ENCODE results near the gene SMYD3. TPM values are rescaled to one million over a fixed set of nuclear protein-coding genes. Genes with fewer than 3 reads are reported as not detected.

SMYD3 gene
- total RNA-seq, 2 experiments from 2014 or later, result 17.1 TPM

DNA sequence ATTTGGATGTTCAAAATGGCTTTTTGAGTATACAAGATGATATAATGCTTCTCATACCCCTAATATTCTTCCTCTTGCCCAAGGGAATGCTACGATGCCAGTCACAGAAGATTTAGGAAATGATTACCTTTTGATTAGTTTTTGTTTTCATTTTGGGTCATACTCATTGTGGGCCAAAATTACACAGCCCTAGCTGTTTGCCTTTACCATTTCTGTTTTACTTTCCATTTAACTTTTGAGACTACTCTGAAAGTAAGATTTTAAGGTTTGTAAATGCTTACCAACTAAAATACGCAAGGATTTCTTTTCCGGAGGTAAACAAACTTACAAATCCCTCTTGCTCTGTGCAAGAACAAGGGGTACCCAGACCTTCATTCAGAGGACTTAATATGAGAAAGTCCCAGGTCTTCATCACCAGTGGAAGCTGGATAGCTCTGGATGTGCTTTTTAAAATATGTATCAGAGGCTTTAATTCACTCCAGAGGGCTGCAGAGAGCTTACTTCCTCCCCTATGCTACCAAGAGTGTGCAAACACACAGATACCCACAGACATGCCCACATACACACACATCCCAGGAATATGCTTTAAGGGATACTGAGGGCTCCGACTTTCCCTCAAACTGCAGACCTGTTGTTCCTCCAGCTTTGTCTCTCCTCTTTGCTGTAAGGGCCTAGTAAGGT is 631.4 kb downstream of the SMYD3 start:
- H3K4me1 Mint-ChIP-seq, result no peaks in the 10 kb centered on the region
- H3K4me3 Mint-ChIP-seq, result no peak overlapping the region
- ChIA-PET CTCF (interaction anchor here (0.6 to 1.5 kb wide), 2 partner anchors 15 to 68 kb away, joined by 3 read pairs; no protein-coding TSS in a partner anchor), POLR2A (interaction anchor here (0.7 kb wide), 1 partner anchor 10 kb away, joined by 3 read pairs; no protein-coding TSS in a partner anchor)
- no peaks in the 10 kb centered on the region for H3K36me3 Mint-ChIP-seq (ENCODE audit: low read depth)
- H3K27ac Mint-ChIP-seq, result no peak overlapping the region
- no peaks in the 10 kb centered on the region for H3K27me3 Mint-ChIP-seq
- no peaks in the 10 kb centered on the region for H3K9me3 Mint-ChIP-seq
- DNase-seq, result no peak

DNA sequence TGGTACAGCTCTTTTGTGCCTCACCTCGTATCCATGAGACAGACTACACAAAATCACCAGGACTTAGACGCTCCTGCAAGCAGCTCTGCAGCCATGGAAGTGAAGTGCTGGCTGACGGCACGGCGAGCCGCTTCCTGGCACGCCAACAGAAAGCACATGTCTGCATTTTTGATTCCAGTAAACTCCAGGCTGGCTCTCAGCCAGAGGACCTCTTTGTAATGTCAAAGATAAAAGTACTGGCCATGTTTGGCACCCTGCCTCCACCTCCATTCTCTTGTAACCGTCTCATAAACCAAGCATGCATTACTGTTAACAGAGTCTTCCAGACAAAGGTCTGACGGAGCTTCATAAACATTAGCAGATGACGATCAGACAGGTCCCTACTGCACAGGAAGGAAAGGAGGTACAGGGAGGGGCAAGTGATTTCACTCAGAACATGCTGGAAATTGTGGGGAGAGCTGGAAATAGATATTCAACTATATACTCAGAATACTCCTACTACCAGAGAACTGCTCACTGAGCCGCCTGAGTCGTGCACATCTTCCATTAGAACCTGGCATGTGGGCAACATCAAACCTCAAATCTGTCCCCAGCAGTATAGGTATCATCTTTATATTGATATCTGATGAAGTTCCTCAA is 632.0 kb downstream of the SMYD3 start:
- no peak overlapping the region for H3K4me3 Mint-ChIP-seq
- DNase-seq, result no peak
- no peak overlapping the region for H3K27ac Mint-ChIP-seq
- no peaks in the 10 kb centered on the region for H3K9me3 Mint-ChIP-seq
- no peaks in the 10 kb centered on the region for H3K36me3 Mint-ChIP-seq (ENCODE audit: low read depth)
- H3K4me1 Mint-ChIP-seq, result no peaks in the 10 kb centered on the region
- ChIA-PET POLR2A (no interaction called here), CTCF (interaction anchor here (1.5 kb wide), 1 partner anchor 14 kb away, joined by 3 read pairs; no protein-coding TSS in a partner anchor)
- no peaks in the 10 kb centered on the region for H3K27me3 Mint-ChIP-seq

DNA sequence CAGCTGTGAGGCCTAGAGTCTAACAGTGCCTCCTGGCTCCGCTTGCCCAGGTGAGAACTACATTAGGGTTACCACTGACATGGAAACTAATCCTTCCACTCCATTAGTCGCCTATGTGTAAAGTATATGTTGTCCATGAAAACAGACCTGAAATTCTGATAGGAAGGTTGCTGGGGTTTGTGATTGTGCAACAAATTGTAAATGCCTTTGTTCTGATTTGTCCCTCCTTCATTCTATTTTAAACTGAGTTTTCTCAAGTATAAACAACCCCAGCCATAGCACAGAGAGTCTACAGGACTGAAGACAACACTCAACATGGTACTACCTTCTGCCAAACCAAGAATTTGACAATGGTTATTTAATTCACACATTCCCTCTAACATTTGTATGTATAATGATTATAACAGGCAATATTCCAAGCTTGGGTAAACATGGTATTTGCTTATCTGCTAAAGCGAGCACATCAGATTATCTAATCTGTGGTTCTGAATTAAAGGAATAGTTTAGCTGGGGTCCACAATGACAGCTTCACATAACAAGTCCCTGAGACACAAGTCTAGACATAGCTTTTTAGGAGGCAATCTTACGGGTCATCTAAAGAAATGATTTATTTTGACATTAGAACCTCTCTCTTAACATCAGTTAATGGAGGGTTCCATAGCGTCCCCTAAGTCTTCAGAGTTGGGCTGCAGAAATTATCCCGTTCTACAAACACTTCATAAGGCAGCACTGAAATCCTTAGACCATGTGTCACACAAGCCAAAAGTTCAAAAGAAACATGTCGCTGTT is 633.0 kb downstream of the SMYD3 start:
- no peak overlapping the region for H3K4me3 Mint-ChIP-seq
- no peaks in the 10 kb centered on the region for H3K9me3 Mint-ChIP-seq
- no peaks in the 10 kb centered on the region for H3K27me3 Mint-ChIP-seq
- no peaks in the 10 kb centered on the region for H3K36me3 Mint-ChIP-seq (ENCODE audit: low read depth)
- no peaks in the 10 kb centered on the region for H3K4me1 Mint-ChIP-seq
- CTCF ChIA-PET, result no interaction called here
- DNase-seq, result no peak
- H3K27ac Mint-ChIP-seq, result no peak overlapping the region
- POLR2A ChIA-PET, result no interaction called here

DNA sequence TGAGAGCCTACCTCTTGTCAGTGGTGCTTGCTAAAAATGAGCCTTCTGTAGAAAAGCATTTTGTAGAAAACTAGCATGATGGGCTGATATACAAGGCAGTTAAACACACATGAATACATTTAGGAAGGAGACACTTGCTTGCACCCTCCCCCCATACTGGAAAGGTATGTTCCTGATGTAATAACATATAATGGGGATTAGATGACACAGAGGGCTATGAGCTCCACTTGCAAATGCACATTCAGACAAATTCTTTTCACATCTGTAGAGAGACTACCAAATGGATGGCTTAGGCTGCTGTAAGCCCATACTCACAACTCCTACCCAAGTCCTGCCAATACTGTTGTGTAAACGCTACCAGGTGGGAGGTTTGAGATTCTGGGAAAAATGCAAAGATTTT is 634.0 kb downstream of the SMYD3 start:
- POLR2A ChIA-PET, result no interaction called here
- Mint-ChIP-seq H3K36me3 (ENCODE audit: low read depth) (no peaks in the 10 kb centered on the region), H3K27me3 (no peaks in the 10 kb centered on the region), H3K4me3 (no peak overlapping the region), H3K4me1 (no peaks in the 10 kb centered on the region), H3K27ac (no peak overlapping the region), H3K9me3 (no peaks in the 10 kb centered on the region)
- CTCF ChIA-PET, result no interaction called here
- no peak for DNase-seq

DNA sequence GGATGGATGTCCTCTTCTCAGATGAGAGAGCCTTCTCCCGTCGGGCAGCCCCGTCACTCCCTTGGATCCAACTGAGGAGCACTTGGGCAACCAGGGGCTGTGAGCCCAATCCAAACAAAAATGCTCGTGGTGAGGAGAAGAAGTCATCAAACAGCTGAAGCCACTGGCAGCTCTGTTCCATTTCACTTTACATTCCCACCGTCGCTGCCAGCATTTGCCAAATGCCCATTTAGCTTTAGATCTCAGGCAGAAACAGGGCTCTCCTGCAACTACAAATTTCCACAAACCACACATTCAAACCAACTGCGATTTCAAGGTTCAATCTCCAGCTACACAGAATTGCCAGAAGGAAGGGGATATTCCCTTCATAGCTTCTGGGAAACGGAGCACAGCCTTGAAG is 634.6 kb downstream of the SMYD3 start:
- Mint-ChIP-seq H3K4me3 (no peak overlapping the region), H3K9me3 (no peaks in the 10 kb centered on the region), H3K36me3 (ENCODE audit: low read depth) (no peaks in the 10 kb centered on the region), H3K27ac (no peak overlapping the region), H3K4me1 (no peaks in the 10 kb centered on the region), H3K27me3 (no peaks in the 10 kb centered on the region)
- no peak for DNase-seq
- ChIA-PET POLR2A (no interaction called here), CTCF (no interaction called here)

DNA sequence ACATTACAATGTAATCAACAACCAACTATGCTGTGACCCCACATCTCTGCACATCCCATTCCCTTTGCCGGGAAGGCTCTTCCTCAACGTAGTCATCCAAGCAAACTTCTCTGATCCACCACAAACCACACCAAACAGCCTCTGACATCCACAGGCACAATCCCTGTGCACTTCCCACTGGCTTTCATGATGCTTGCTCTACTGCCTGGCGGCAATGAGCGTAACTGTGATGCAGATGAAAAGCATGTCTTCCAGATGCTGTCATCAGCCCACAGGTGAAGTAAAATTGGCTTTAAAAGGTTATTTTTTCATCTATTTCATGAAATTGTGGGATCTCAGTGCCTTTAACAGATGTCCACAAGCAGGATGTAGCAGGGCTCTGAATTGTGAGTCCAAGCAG is 635.2 kb downstream of the SMYD3 start:
- no peaks in the 10 kb centered on the region for H3K27me3 Mint-ChIP-seq
- no peak overlapping the region for H3K27ac Mint-ChIP-seq
- CTCF ChIA-PET, result no interaction called here
- no peaks in the 10 kb centered on the region for H3K36me3 Mint-ChIP-seq (ENCODE audit: low read depth)
- POLR2A ChIA-PET, result no interaction called here
- no peak overlapping the region for H3K4me3 Mint-ChIP-seq
- no peaks in the 10 kb centered on the region for H3K4me1 Mint-ChIP-seq
- DNase-seq, result no peak
- H3K9me3 Mint-ChIP-seq, result no peaks in the 10 kb centered on the region

DNA sequence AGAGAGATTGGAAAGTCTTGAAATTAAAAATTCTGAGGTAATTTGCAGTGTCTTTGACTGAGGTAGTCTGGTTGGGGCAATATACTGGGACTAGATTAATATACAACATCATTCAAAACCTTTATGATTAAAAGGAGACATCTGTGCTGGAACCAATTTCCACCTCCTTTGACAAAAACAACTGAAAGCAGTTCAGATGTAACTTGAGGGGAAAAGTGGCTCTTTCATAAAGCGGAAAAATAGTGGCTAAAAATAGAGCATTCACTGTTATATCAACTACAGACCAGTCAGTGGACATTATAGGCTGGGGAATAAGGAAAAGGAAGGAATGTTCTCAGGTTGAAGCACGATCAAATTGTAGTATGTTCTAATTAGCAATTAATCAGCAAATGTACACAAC is 635.9 kb downstream of the SMYD3 start:
- Mint-ChIP-seq H3K4me3 (no peak overlapping the region), H3K4me1 (no peaks in the 10 kb centered on the region), H3K36me3 (ENCODE audit: low read depth) (no peaks in the 10 kb centered on the region), H3K27ac (no peak overlapping the region), H3K9me3 (no peaks in the 10 kb centered on the region), H3K27me3 (no peaks in the 10 kb centered on the region)
- ChIA-PET CTCF (no interaction called here), POLR2A (no interaction called here)
- no peak for DNase-seq

DNA sequence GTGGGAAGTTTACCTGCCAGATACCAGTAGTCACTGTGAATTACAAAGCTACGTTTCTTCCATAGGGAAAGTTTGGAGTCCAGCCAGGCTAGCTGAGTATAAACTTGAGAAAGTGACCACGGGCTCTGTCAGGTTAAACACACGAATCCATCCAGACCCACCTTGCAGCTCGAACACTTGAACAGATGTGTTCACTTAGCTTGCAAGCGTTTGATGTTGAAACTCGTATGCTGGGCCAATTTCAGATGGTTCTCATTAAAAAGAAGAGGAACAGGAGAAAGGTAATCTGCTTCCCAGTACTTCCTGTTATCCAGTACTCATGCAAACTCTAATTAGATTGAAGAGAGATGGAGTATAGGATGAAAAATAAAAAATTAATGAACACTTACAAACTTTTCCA is 636.4 kb downstream of the SMYD3 start:
- no peak for DNase-seq
- H3K36me3 Mint-ChIP-seq (ENCODE audit: low read depth), result no peaks in the 10 kb centered on the region
- H3K9me3 Mint-ChIP-seq, result no peaks in the 10 kb centered on the region
- no peak overlapping the region for H3K4me3 Mint-ChIP-seq
- ChIA-PET POLR2A (no interaction called here), CTCF (interaction anchor here (0.7 kb wide), 1 partner anchor 121 kb away, joined by 4 read pairs; no protein-coding TSS in a partner anchor)
- H3K27me3 Mint-ChIP-seq, result no peaks in the 10 kb centered on the region
- H3K27ac Mint-ChIP-seq, result no peak overlapping the region
- H3K4me1 Mint-ChIP-seq, result no peaks in the 10 kb centered on the region

DNA sequence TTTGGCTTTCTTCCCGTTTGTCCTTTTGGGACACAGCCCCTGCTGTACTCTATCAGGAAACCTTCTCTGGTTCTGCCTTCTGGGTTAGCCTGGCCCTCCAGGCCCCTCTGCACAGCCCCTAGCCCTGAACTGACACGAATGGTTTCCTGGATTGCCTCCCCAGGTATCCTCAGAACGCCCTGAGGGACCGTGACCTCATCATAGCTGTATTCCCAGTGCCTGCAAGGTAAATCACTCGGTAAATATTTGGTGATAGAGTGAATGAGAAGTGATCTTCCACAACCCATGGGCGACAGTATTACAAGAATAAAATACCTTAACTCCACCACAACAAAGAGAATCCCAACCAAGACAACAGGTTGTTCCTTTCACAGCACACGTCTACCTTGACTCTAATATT is 637.2 kb downstream of the SMYD3 start:
- DNase-seq, result no peak
- Mint-ChIP-seq H3K4me3 (no peak overlapping the region), H3K27ac (no peak overlapping the region), H3K9me3 (no peaks in the 10 kb centered on the region), H3K27me3 (no peaks in the 10 kb centered on the region), H3K4me1 (no peaks in the 10 kb centered on the region), H3K36me3 (ENCODE audit: low read depth) (no peaks in the 10 kb centered on the region)
- ChIA-PET POLR2A (no interaction called here), CTCF (no interaction called here)

DNA sequence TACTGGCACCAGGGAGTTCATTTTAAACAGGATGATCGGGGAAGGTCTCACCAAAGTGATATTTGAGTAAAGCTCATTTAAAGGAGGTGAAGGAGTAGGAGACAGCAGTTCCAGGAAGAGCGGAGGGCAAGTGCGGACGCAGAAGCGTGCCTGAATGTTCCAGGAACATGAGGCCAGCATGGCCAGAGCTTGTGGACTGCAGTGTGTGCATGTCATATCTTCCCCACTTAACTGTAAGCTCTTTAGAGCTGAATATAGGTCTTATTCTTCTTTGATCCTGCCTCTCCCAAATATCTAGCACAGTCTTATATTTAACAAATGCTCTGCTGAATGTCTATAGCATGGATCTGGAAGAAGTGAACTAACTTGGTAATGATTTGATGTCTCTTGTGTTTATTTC is 639.3 kb downstream of the SMYD3 start:
- no peak overlapping the region for H3K4me3 Mint-ChIP-seq
- H3K36me3 Mint-ChIP-seq (ENCODE audit: low read depth), result no peaks in the 10 kb centered on the region
- CTCF ChIA-PET, result no interaction called here
- no peaks in the 10 kb centered on the region for H3K9me3 Mint-ChIP-seq
- H3K27ac Mint-ChIP-seq, result no peak overlapping the region
- DNase-seq, result no peak
- no peaks in the 10 kb centered on the region for H3K4me1 Mint-ChIP-seq
- H3K27me3 Mint-ChIP-seq, result no peaks in the 10 kb centered on the region
- POLR2A ChIA-PET, result no interaction called here

DNA sequence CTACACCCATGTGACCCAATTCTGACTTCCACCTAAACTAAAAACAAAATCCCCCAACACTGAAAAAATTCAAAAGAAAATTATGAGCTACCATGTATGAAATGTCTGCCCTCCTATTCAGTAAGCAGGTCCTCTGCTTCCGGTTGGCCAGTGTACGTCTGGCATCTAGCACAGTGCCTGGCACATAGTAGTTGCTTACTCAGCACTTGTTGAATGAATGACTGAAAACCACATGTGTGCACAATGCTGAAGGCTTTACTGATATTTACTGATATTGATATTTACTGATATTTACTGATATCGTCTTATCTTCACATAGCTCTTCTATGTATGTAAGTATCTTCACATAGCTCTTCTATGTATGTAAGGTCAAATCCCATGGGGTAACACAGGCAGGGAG is 642.2 kb downstream of the SMYD3 start:
- ChIA-PET CTCF (no interaction called here), POLR2A (no interaction called here)
- no peak for DNase-seq
- H3K27ac Mint-ChIP-seq, result no peak overlapping the region
- no peaks in the 10 kb centered on the region for H3K36me3 Mint-ChIP-seq (ENCODE audit: low read depth)
- H3K4me3 Mint-ChIP-seq, result no peak overlapping the region
- no peaks in the 10 kb centered on the region for H3K4me1 Mint-ChIP-seq
- H3K27me3 Mint-ChIP-seq, result no peaks in the 10 kb centered on the region
- no peaks in the 10 kb centered on the region for H3K9me3 Mint-ChIP-seq

DNA sequence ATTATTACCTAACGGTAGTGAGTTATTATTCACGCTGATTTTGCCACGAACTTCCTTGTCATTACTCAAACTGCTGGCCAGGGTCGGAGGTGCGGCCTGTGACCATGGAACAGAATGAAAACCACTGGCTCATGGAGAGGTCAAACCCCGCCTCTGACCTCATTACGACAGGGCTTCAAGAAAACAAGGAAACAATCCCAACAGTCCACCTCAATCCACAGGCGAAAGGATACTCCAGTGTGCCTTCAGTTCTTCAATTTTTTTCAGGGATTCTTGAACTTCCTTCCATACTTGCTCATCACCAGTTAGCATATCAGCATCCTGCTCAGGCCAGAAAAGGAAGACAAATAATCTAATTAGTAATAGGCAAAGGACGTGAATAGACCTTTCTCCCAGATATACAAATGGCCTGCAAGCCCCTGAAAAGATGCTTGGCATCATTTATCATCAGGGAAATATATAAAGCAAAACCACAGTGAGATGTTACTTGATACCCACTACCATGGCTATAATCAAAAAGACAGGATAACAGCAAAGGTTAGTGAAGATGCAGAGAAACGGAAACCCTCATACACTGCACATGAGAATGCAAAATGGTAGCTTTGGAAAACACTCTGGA is 643.4 kb downstream of the SMYD3 start:
- ChIA-PET CTCF (no interaction called here), POLR2A (no interaction called here)
- DNase-seq, result no peak
- H3K4me1 Mint-ChIP-seq, result no peaks in the 10 kb centered on the region
- no peaks in the 10 kb centered on the region for H3K36me3 Mint-ChIP-seq (ENCODE audit: low read depth)
- no peaks in the 10 kb centered on the region for H3K27me3 Mint-ChIP-seq
- no peak overlapping the region for H3K4me3 Mint-ChIP-seq
- H3K9me3 Mint-ChIP-seq, result no peaks in the 10 kb centered on the region
- no peak overlapping the region for H3K27ac Mint-ChIP-seq

DNA sequence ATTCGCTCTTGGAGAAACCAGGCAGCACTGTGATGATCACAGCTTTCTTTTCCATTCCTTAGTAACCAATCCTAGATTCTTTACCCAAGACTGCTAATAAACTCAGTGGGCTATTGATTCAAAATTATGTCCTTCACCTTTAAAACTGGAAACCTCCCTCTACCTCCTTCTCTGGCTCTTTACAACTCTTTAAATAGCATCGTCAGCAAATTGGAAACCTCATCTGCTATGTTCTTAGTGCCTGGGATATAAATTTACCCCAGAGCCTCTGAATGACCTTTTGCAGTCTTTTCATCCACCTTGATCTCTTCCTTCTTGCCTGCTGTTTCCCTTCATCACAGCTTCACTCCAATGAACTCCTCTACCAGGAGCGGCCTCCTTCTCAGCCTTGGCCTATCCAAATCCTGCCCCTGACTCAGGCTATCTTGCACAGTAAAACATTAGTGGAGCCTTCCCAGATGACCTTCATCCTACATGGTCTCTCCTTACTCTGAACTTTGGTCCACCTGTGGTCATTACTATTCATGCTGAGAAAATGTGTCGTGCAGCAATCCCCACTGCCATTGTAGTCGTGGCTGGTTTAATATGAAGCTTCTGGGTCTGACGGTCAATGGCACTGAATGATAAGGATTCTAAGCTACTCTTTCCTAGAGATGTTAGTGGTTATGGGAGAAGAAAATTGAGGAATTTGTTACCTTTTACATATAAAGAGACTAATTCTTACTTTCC is 644.1 kb downstream of the SMYD3 start:
- H3K4me1 Mint-ChIP-seq, result no peaks in the 10 kb centered on the region
- H3K27me3 Mint-ChIP-seq, result no peaks in the 10 kb centered on the region
- H3K4me3 Mint-ChIP-seq, result no peak overlapping the region
- no peak for DNase-seq
- no peaks in the 10 kb centered on the region for H3K36me3 Mint-ChIP-seq (ENCODE audit: low read depth)
- H3K9me3 Mint-ChIP-seq, result no peaks in the 10 kb centered on the region
- CTCF ChIA-PET, result no interaction called here
- no peak overlapping the region for H3K27ac Mint-ChIP-seq
- POLR2A ChIA-PET, result no interaction called here

Data from activated CD4-positive, alpha-beta T cell treated with anti-CD3 and anti-CD28 coated beads, Interleukin-2, amount 10 ng/mL, durations not matched to agents 7 days and 5 days (primary cell).